ENCODE measurements around the gene C14orf132.

DNA sequence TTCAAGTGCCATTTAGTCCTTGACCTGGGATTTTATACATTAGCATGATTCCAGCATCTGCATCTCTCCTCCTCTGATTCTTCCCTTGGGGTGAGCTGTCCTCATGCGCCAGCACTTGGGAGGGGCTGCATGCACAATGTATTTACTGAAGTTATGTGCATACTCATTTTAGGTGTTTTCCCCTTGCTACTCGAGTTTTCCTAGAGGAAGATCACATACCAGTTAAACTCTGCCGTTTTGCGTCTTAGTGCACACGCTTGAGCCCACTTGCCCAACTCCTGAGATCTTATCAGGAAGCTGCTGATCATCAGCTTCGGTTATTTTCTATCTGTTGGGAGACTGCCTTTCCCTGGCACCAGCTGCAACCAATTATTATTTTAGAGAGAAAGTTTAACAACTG lies 78.8 kb downstream of the C14orf132 start:
- TF ChIP-seq, protein P1, sequence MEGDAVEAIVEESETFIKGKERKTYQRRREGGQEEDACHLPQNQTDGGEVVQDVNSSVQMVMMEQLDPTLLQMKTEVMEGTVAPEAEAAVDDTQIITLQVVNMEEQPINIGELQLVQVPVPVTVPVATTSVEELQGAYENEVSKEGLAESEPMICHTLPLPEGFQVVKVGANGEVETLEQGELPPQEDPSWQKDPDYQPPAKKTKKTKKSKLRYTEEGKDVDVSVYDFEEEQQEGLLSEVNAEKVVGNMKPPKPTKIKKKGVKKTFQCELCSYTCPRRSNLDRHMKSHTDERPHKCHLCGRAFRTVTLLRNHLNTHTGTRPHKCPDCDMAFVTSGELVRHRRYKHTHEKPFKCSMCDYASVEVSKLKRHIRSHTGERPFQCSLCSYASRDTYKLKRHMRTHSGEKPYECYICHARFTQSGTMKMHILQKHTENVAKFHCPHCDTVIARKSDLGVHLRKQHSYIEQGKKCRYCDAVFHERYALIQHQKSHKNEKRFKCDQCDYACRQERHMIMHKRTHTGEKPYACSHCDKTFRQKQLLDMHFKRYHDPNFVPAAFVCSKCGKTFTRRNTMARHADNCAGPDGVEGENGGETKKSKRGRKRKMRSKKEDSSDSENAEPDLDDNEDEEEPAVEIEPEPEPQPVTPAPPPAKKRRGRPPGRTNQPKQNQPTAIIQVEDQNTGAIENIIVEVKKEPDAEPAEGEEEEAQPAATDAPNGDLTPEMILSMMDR (IDR thresholded peaks at IDR 0.05): no peak
- no peak for TF ChIP-seq POLR2A (IDR thresholded peaks at IDR 0.05)
